HEK293 (cell line): Measurements from ENCODE around the gene HS3ST5.

Experiments
- GLI4 ChIP-seq: fragments of 450-650 bp; formaldehyde crosslinking; IDR thresholded peaks from 2 replicates; pipeline ENCODE4 v1.5.1; 2016; ENCODE audit warnings: missing biosample characterization, missing genetic modification characterization
- SP2 ChIP-seq: fragments of 450-650 bp; formaldehyde crosslinking; IDR thresholded peaks from 2 replicates; pipeline ENCODE4 v1.5.1; 2016; ENCODE audit warnings: missing biosample characterization, missing genetic modification characterization
- YY1 ChIP-seq: fragments of 450-650 bp; formaldehyde crosslinking; IDR thresholded peaks from 2 replicates; pipeline ENCODE4 v1.5.1; 2018; ENCODE audit warnings: missing biosample characterization, missing genetic modification characterization
- ZBTB8A ChIP-seq: fragments of 450-650 bp; formaldehyde crosslinking; IDR thresholded peaks from 2 replicates; pipeline ENCODE4 v1.5.1; 2016; ENCODE audit warnings: missing biosample characterization, missing genetic modification characterization
- ZNF23 ChIP-seq: fragments of 450-650 bp; formaldehyde crosslinking; IDR thresholded peaks from 2 replicates; pipeline ENCODE4 v1.5.1; 2016; ENCODE audit warnings: missing biosample characterization, missing genetic modification characterization, borderline replicate concordance
- ZNF341 ChIP-seq: fragments of 450-650 bp; formaldehyde crosslinking; IDR thresholded peaks from 2 replicates; pipeline ENCODE4; 2016; ENCODE audit warnings: low read depth, missing biosample characterization, missing genetic modification characterization
- ZSCAN30 ChIP-seq: fragments of 450-650 bp; IDR thresholded peaks from 2 replicates; pipeline ENCODE4 v1.5.1; 2018; ENCODE audit warnings: missing biosample characterization, mild to moderate bottlenecking, missing genetic modification characterization, moderate library complexity
- TF ChIP-seq, protein P1 (sequence below): fragments of 450-650 bp; formaldehyde crosslinking; IDR thresholded peaks from 2 replicates; pipeline ENCODE4 v1.5.1; 2016; ENCODE audit warnings: missing biosample characterization, missing genetic modification characterization
- TF ChIP-seq, protein P2 (sequence below): fragments of 450-650 bp; formaldehyde crosslinking; IDR thresholded peaks from 2 replicates; pipeline ENCODE4 v1.5.1; 2016; ENCODE audit warnings: missing biosample characterization, missing genetic modification characterization
- TF ChIP-seq, protein P3 (sequence below): fragments of 450-650 bp; formaldehyde crosslinking; IDR thresholded peaks from 2 replicates; pipeline ENCODE4 v1.5.1; 2016; ENCODE audit warnings: missing biosample characterization, missing genetic modification characterization

DNA sequence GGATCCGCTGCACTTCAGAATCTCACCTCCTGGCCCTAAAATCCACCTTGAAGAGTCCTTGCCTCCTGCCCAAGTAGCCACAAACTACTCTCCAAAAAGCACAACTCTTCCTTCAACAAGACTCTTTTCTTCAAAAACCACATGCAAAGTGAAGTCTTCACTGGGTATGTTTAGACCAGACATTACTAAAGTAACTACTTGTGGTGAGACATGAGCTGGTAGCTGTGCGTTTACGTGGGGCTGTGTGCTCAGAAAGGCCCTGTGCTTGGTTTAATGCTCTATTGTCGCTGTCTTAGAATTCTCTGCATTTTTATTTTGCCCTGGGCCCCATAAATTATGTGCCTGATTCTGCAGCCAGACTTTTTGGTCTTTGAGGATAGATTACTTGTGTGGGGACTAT is 267.5 kb downstream of the HS3ST5 start:
- TF ChIP-seq, protein P1, sequence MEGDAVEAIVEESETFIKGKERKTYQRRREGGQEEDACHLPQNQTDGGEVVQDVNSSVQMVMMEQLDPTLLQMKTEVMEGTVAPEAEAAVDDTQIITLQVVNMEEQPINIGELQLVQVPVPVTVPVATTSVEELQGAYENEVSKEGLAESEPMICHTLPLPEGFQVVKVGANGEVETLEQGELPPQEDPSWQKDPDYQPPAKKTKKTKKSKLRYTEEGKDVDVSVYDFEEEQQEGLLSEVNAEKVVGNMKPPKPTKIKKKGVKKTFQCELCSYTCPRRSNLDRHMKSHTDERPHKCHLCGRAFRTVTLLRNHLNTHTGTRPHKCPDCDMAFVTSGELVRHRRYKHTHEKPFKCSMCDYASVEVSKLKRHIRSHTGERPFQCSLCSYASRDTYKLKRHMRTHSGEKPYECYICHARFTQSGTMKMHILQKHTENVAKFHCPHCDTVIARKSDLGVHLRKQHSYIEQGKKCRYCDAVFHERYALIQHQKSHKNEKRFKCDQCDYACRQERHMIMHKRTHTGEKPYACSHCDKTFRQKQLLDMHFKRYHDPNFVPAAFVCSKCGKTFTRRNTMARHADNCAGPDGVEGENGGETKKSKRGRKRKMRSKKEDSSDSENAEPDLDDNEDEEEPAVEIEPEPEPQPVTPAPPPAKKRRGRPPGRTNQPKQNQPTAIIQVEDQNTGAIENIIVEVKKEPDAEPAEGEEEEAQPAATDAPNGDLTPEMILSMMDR (tag by site-specific recombination): no peak
- TF ChIP-seq SP2 (tag by site-specific recombination) (no peak), YY1 (tag by site-specific recombination) (no peak), ZBTB8A (tag by site-specific recombination) (no peak), GLI4 (no peak), ZNF23 (tag by site-specific recombination) (no peak), ZSCAN30 (tag by site-specific recombination) (no peak), ZNF341 (no peak)
- TF ChIP-seq, protein P2, sequence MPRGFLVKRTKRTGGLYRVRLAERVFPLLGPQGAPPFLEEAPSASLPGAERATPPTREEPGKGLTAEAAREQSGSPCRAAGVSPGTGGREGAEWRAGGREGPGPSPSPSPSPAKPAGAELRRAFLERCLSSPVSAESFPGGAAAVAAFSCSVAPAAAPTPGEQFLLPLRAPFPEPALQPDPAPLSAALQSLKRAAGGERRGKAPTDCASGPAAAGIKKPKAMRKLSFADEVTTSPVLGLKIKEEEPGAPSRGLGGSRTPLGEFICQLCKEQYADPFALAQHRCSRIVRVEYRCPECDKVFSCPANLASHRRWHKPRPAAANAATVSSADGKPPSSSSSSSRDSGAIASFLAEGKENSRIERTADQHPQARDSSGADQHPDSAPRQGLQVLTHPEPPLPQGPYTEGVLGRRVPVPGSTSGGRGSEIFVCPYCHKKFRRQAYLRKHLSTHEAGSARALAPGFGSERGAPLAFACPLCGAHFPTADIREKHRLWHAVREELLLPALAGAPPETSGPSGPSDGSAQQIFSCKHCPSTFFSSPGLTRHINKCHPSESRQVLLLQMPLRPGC: no peak
- TF ChIP-seq, protein P3, sequence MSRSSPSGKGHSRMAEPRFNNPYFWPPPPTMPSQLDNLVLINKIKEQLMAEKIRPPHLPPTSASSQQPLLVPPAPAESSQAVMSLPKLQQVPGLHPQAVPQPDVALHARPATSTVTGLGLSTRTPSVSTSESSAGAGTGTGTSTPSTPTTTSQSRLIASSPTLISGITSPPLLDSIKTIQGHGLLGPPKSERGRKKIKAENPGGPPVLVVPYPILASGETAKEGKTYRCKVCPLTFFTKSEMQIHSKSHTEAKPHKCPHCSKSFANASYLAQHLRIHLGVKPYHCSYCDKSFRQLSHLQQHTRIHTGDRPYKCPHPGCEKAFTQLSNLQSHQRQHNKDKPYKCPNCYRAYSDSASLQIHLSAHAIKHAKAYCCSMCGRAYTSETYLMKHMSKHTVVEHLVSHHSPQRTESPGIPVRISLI (tag by site-specific recombination): no peak
